SK-N-MC (cell line): Measurements from ENCODE around the gene KIF24.

Source experiments
- EZH2 ChIP-seq: fragments of 200-600 bp; sonication (generic); IDR thresholded peaks from one replicate; pipeline ENCODE4 v1.6.1; 2017; ENCODE audit warnings: antibody characterized with exemption
- FOXP2 ChIP-seq: optimal IDR thresholded peaks from 2 replicates; pipeline ENCODE3; 2011; ENCODE audit warnings: mild to moderate bottlenecking, moderate library complexity; ENCODE audit not compliant: insufficient read depth; ENCODE audit errors: extremely low read length, control extremely low read depth
- POLR2AphosphoS5 ChIP-seq: IDR thresholded peaks from 2 replicates; pipeline ENCODE4 v1.6.1; 2012; ENCODE audit warnings: mild to moderate bottlenecking, low read depth, low read length, borderline replicate concordance

DNA sequence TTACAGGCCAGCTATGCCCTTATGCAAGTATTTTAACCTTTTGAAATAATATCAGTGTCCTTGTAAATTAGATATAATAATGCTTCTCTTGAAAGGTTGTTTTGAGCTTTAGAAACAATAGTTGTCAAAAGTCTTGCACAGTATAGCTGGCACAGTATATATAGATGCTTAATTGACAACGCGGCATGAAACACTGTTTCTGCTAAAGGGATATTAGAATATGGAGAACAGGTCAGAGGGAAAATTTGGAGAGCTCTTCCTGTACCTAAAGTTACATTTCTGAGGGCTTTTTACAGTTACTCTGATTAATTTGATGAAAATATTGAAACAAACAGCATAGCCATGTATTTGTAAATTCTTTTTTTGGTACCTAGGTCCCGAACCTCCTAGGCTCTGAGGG lies 4.8 kb upstream of the KIF24 start:
- TF ChIP-seq POLR2AphosphoS5 (no peak), EZH2 (no peak), FOXP2 (no peak)
